GM20000 (cell line): ENCODE results near the gene GRAMD4.

Experiments
- DNase-seq: peaks from one replicate; pipeline ENCODE4 v3.0.0; 2012; ENCODE audit warnings: low spot score
- TF ChIP-seq, protein P1 (sequence below): IDR thresholded peaks from 2 replicates; pipeline ENCODE4 v1.5.1; 2012; ENCODE audit warnings: mild to moderate bottlenecking, control low read depth; ENCODE audit errors: extremely low read depth, missing control alignments

GRAMD4 gene

GRCh38 chr22:46622081-46622521 lies 1.9 kb downstream of the GRAMD4 start:
- no peak for DNase-seq
- TF ChIP-seq, protein P1, sequence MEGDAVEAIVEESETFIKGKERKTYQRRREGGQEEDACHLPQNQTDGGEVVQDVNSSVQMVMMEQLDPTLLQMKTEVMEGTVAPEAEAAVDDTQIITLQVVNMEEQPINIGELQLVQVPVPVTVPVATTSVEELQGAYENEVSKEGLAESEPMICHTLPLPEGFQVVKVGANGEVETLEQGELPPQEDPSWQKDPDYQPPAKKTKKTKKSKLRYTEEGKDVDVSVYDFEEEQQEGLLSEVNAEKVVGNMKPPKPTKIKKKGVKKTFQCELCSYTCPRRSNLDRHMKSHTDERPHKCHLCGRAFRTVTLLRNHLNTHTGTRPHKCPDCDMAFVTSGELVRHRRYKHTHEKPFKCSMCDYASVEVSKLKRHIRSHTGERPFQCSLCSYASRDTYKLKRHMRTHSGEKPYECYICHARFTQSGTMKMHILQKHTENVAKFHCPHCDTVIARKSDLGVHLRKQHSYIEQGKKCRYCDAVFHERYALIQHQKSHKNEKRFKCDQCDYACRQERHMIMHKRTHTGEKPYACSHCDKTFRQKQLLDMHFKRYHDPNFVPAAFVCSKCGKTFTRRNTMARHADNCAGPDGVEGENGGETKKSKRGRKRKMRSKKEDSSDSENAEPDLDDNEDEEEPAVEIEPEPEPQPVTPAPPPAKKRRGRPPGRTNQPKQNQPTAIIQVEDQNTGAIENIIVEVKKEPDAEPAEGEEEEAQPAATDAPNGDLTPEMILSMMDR: no peak

- TF ChIP-seq, protein P1: no peak
- DNase-seq: no peak
These were observed 5.1 kb downstream of the GRAMD4 start for GRCh38 chr22:46625113-46625842.

DNA sequence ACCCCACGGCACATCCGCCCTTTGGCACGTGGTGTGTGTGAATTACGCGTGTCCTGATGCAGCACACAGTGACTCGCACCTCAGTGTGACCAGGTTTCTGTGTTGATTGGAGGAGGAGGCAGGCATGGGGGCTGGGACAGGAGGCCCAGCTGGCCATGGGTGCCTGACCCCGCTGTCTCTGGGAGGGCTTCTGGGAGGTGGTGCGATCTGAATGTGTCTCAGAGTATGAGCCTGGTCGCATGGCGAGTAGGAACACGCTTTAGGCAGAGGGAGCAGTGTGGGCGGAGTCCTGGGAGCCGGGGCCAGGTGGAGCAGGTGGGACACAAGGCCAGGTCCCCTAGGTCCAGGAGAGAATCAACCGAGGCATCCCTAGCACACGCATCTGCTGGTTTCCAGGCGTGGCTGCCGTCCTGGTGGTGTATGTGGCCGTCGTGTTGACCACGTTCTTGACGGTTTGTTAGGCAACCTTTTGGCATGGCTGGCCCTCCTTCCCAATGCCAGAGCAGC lies 5.7 kb downstream of the GRAMD4 start:
- no peak for DNase-seq
- TF ChIP-seq, protein P1: no peak

- TF ChIP-seq, protein P1: no peak
- no peak for DNase-seq
These were observed 6.2 kb downstream of the GRAMD4 start for GRCh38 chr22:46626356-46626755.

GRCh38 chr22:46626911-46627805 lies 7.0 kb downstream of the GRAMD4 start:
- no peak for DNase-seq
- TF ChIP-seq, protein P1: no peak

DNA sequence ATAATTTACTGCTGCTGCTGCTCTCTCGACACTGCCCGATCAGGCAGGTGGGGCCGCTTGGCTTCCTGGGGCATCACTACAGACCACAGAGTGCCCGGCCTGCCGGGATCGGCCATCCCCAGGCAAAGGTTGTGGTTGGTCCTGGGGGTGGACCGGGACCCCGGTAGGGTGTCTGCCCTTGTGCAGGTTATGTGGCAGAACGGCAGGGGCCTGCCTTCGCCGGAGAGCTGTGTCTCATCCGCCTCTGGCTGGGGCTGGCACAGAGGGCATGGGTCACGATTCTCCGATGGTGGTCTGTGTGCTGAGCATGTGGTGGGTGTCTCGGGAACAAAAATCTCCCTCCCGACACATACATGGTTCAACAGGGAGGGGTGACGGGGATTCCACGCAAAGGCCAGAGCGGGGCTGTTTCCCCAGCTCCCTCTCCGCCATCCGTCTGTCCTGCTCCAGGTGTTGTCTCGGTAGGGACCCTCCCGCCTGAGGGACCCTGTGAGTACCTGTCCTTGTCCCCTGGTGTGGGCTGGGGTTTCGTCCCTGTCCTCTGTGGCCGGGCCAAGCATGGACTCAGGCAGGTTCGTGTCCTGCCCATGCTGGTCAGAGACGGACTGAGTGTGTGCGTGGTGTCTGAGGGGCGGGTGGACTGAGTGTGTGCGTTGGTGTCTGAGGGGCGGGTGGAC lies 7.8 kb downstream of the GRAMD4 start:
- no peak for DNase-seq
- TF ChIP-seq, protein P1: no peak
